Measurements from ENCODE around the gene STOML2. TPM values are rescaled to one million over a fixed set of nuclear protein-coding genes. Genes with fewer than 3 reads are reported as not detected.

Gene STOML2
- polyA plus RNA-seq, 1 donor (not counting 4 experiments of a cell fraction or from before 2014, with no cell fraction given): 149 TPM

- FAIRE-seq (peak; percentile 62), DNase-seq (ENCODE audit: low read depth, low spot score) (peak; percentile 88)
- H3K9me3 ChIP-seq (ENCODE audit: control insufficient read depth, low read depth, low read length): no peaks in the 10 kb centered on the region
- TF ChIP-seq CTCF (optimal IDR thresholded peaks at IDR 0.05 in 1 of 3, IDR thresholded peaks at IDR 0.05 in 1 of 3, conservative IDR thresholded peaks at IDR 0.05 in 1 of 3; ENCODE audit: extremely low read depth in 1 of 3, insufficient read depth in 2 of 3, low read length in 3 of 3) (no peak), EZH2 (IDR thresholded peaks at IDR 0.05; ENCODE audit: low read length) (no peak)
- no peaks in the 10 kb centered on the region for H4K20me1 ChIP-seq (ENCODE audit: control insufficient read depth, extremely low read depth, insufficient read depth, low read length)
- no peaks in the 10 kb centered on the region for H3K27me3 ChIP-seq (ENCODE audit: control insufficient read depth, extremely low read depth, insufficient read depth, low read length)
- dilution Hi-C loops (cut with MboI; ENCODE audit: extremely low pct_ligation_motif_present, low sequenced_read_pairs): no loop called here
- peak within 1 kb of the TSS; percentile 99 for H3K4me2 ChIP-seq (ENCODE audit: control insufficient read depth, extremely low read depth, insufficient read depth, low read depth, low read length)
- no peaks in the 10 kb centered on the region for H3K9me1 ChIP-seq (ENCODE audit: control insufficient read depth, extremely low read depth, insufficient read depth, low read length)
- H3K4me3 ChIP-seq (ENCODE audit: control insufficient read depth in 2 of 3, extremely low read depth in 1 of 3, insufficient read depth in 2 of 3, low read depth in 1 of 3, low read length in 3 of 3): peak within 1 kb of the TSS; percentile 64 to 84 (median 82)
- no peaks in the 10 kb centered on the region for H3K36me3 ChIP-seq (ENCODE audit: control insufficient read depth in 2 of 2, extremely low read depth in 1 of 2, insufficient read depth in 2 of 2, low read length in 2 of 2)
- H3K79me2 ChIP-seq (ENCODE audit: control insufficient read depth, insufficient read depth, low read length): peaks cover 23% of the 10 kb centered on the region
- H3K9ac ChIP-seq (ENCODE audit: control insufficient read depth, extremely low read depth, insufficient read depth, low read length): peak within 1 kb of the TSS; percentile 69
- H2AFZ ChIP-seq (ENCODE audit: control insufficient read depth, low read length): peak within 1 kb of the TSS; percentile 92
- peaks cover 32% of the 10 kb centered on the region for H3K4me1 ChIP-seq (ENCODE audit: control insufficient read depth, extremely low read depth, insufficient read depth, low read length)
- H3K27ac ChIP-seq (ENCODE audit: control insufficient read depth, insufficient read depth, low read length): peak within 1 kb of the TSS; percentile 84
These were observed 13.0 kb upstream of the STOML2 start, which contains the start of gene ATOSB for GRCh38 chr9:35115680-35116538. TSS of gene ATOSB (minus strand) at chr9:35115862. CDS start at chr9:35108274, 7,588 bp downstream.

GRCh38 chr9:35114840-35115628 lies 12.1 kb upstream of the STOML2 start:
- H3K9me1 ChIP-seq (ENCODE audit: control insufficient read depth, extremely low read depth, insufficient read depth, low read length): no peaks in the 10 kb centered on the region
- peak overlapping the region; percentile 84 for H3K27ac ChIP-seq (ENCODE audit: control insufficient read depth, insufficient read depth, low read length)
- DNase-seq (ENCODE audit: low read depth, low spot score): no peak
- H3K9ac ChIP-seq (ENCODE audit: control insufficient read depth, extremely low read depth, insufficient read depth, low read length): peak overlapping the region; percentile 67
- dilution Hi-C loops (cut with MboI; ENCODE audit: extremely low pct_ligation_motif_present, low sequenced_read_pairs): no loop called here
- H3K9me3 ChIP-seq (ENCODE audit: control insufficient read depth, low read depth, low read length): no peaks in the 10 kb centered on the region
- no peaks in the 10 kb centered on the region for H3K36me3 ChIP-seq (ENCODE audit: control insufficient read depth in 2 of 2, extremely low read depth in 1 of 2, insufficient read depth in 2 of 2, low read length in 2 of 2)
- peaks cover 7% of the 10 kb centered on the region for H4K20me1 ChIP-seq (ENCODE audit: control insufficient read depth, extremely low read depth, insufficient read depth, low read length)
- H3K4me1 ChIP-seq (ENCODE audit: control insufficient read depth, extremely low read depth, insufficient read depth, low read length): peaks cover 41% of the 10 kb centered on the region
- peak; percentile 59 for FAIRE-seq
- no peaks in the 10 kb centered on the region for H3K27me3 ChIP-seq (ENCODE audit: control insufficient read depth, extremely low read depth, insufficient read depth, low read length)
- H3K4me2 ChIP-seq (ENCODE audit: control insufficient read depth, extremely low read depth, insufficient read depth, low read depth, low read length): peak overlapping the region; percentile 70
- TF ChIP-seq CTCF (optimal IDR thresholded peaks at IDR 0.05 in 1 of 3, IDR thresholded peaks at IDR 0.05 in 1 of 3, conservative IDR thresholded peaks at IDR 0.05 in 1 of 3; ENCODE audit: extremely low read depth in 1 of 3, insufficient read depth in 2 of 3, low read length in 3 of 3): no peak
- no peak for TF ChIP-seq EZH2 (IDR thresholded peaks at IDR 0.05; ENCODE audit: low read length)
- H2AFZ ChIP-seq (ENCODE audit: control insufficient read depth, low read length): no peak overlapping the region
- peaks cover 31% of the 10 kb centered on the region for H3K79me2 ChIP-seq (ENCODE audit: control insufficient read depth, insufficient read depth, low read length)
- H3K4me3 ChIP-seq (ENCODE audit: control insufficient read depth in 2 of 3, extremely low read depth in 1 of 3, insufficient read depth in 2 of 3, low read depth in 1 of 3, low read length in 3 of 3): peak overlapping the region; percentile 64 to 84 (median 82)
